Liver (tissue), 9 donors: ENCODE results near the gene SLC5A1. TPM values are rescaled to one million over a fixed set of nuclear protein-coding genes. Genes with fewer than 3 reads are reported as not detected.
A peak's percentile ranks its signal among the peaks of the same experiment; 100 is the strongest.

Experiments used
- DNase-seq: peaks from one replicate; pipeline ENCODE4 v3.0.0-alpha.2; 2017; ENCODE audit warnings: low spot score
- H3K27ac ChIP-seq, 2 donors: one replicate each; pipeline ENCODE4 v1.7.0; 2013; ENCODE audit warnings: inconsistent platforms in 2 of 2, low read length in 2 of 2, control low read depth in 1 of 2, low read depth in 1 of 2, mild to moderate bottlenecking in 1 of 2
- H3K27me3 ChIP-seq, 4 donors: one replicate each; pipeline versions ENCODE4 v1.6.1 to v1.7.0; 2013; ENCODE audit warnings: low read length in 3 of 4, inconsistent platforms in 1 of 4, mild to moderate bottlenecking in 1 of 4, moderate library complexity in 1 of 4; ENCODE audit not compliant: control insufficient read depth in 4 of 4, insufficient read depth in 4 of 4
- H3K36me3 ChIP-seq, 4 donors: one replicate each; pipeline versions ENCODE4 v1.6.1 to v1.7.0; 2013; ENCODE audit warnings: low read length in 3 of 4, mild to moderate bottlenecking in 3 of 4, low read depth in 1 of 4, moderate library complexity in 1 of 4; ENCODE audit not compliant: control insufficient read depth in 4 of 4, insufficient read depth in 3 of 4
- H3K4me1 ChIP-seq, 4 donors: one replicate each; pipeline versions ENCODE4 v1.6.1 to v1.7.0; 2013; ENCODE audit warnings: low read length in 3 of 4, mild to moderate bottlenecking in 3 of 4, moderate library complexity in 1 of 4; ENCODE audit not compliant: control insufficient read depth in 4 of 4, insufficient read depth in 4 of 4
- H3K4me3 ChIP-seq, 3 donors: one replicate each; pipeline versions ENCODE4 v1.6.1 to v1.7.0; 2013; ENCODE audit warnings: low read length in 3 of 3, control low read depth in 1 of 3, low read depth in 1 of 3, mild to moderate bottlenecking in 1 of 3
- H3K9ac ChIP-seq, 2 donors: one replicate each; pipeline ENCODE4 v1.7.0; 2013; ENCODE audit warnings: low read length in 2 of 2, mild to moderate bottlenecking in 2 of 2, moderate library complexity in 2 of 2, control low read depth in 1 of 2, low read depth in 1 of 2
- H3K9me3 ChIP-seq, 4 donors: one replicate each; pipeline versions ENCODE4 v1.6.1 to v1.7.0; 2013; ENCODE audit warnings: low read length in 3 of 4; ENCODE audit not compliant: control insufficient read depth in 4 of 4
- EGR1 ChIP-seq, 2 donors: IDR thresholded peaks; 2 replicates each; pipeline ENCODE4 v1.6.1; 2016 to 2018; ENCODE audit warnings: antibody characterized with exemption in 2 of 2, low read depth in 2 of 2
- FOXA1 ChIP-seq: IDR thresholded peaks from 2 replicates; pipeline ENCODE4 v1.6.1; 2016; ENCODE audit warnings: antibody characterized with exemption
- FOXA2 ChIP-seq: IDR thresholded peaks from 2 replicates; pipeline ENCODE4 v1.6.1; 2016; ENCODE audit warnings: antibody characterized with exemption
- GABPA ChIP-seq, 2 donors: IDR thresholded peaks in 1 of 2; conservative IDR thresholded peaks in 1 of 2; 2 replicates each; pipeline ENCODE4 v1.6.1; 2016; ENCODE audit warnings: antibody characterized with exemption in 2 of 2, mild to moderate bottlenecking in 1 of 2, moderate library complexity in 1 of 2
- HNF4A ChIP-seq, 2 donors: conservative IDR thresholded peaks; 2 replicates each; pipeline ENCODE4 v1.6.1; 2016; ENCODE audit warnings: antibody characterized with exemption in 2 of 2, mild to moderate bottlenecking in 2 of 2
- HNF4G ChIP-seq: IDR thresholded peaks from 2 replicates; pipeline ENCODE4 v1.6.1; 2016; ENCODE audit warnings: antibody characterized with exemption
- JUND ChIP-seq, 2 donors: IDR thresholded peaks; 2 replicates each; pipeline ENCODE4 v1.6.1; 2016; ENCODE audit warnings: antibody characterized with exemption in 2 of 2
- NR2F2 ChIP-seq: IDR thresholded peaks from 2 replicates; pipeline ENCODE4 v1.6.1; 2016; ENCODE audit warnings: antibody characterized with exemption
- RAD21 ChIP-seq, 2 donors: IDR thresholded peaks; 2 replicates each; pipeline ENCODE4 v1.6.1; 2016; ENCODE audit warnings: antibody characterized with exemption in 2 of 2, mild to moderate bottlenecking in 2 of 2
- RXRA ChIP-seq, 2 donors: IDR thresholded peaks; 2 replicates each; pipeline ENCODE4 v1.6.1; 2017 to 2018; ENCODE audit warnings: antibody characterized with exemption in 2 of 2, mild to moderate bottlenecking in 1 of 2
- SP1 ChIP-seq: IDR thresholded peaks from 2 replicates; pipeline ENCODE4 v1.6.1; 2018; ENCODE audit warnings: antibody characterized with exemption, mild to moderate bottlenecking
- YY1 ChIP-seq: IDR thresholded peaks from 2 replicates; pipeline ENCODE4 v1.6.1; 2016; ENCODE audit warnings: antibody characterized with exemption, mild to moderate bottlenecking
- WGBS: extraction: QIAGEN DNeasy Blood & Tissue Kit; methylation state at CpG from one replicate; pipeline ENCODE4 v1.1.7; 2013; 5-methylcytosine and 5-hydroxymethylcytosine counted together
- polyA plus RNA-seq, 2 donors: library from polyadenylated mRNA; stranded (reverse) in 1 of 2; unstranded in 1 of 2; fragments of 200-250 nt in 1 of 2; fragments of >200 nt in 1 of 2; fragmentation: Nextera tagmentation in 1 of 2; extraction: Ambion mirVana in 1 of 2; gene quantifications; one replicate each; pipeline versions ENCODE4 v1.2.1 to v1.2.3, GENCODE V29; 2013 to 2015
- total RNA-seq, 2 donors: library from RNA; depleted of rRNA; stranded (reverse); fragments of >200 nt; gene quantifications; one replicate each; pipeline ENCODE4 v1.2.3, GENCODE V29; 2014
- TF ChIP-seq, protein P1 (sequence below): IDR thresholded peaks from 2 replicates; pipeline ENCODE4 v1.6.1; 2016; ENCODE audit warnings: antibody characterized with exemption
- TF ChIP-seq, protein P2 (sequence below): IDR thresholded peaks from 2 replicates; pipeline ENCODE4 v1.6.1; 2016; ENCODE audit warnings: antibody characterized with exemption
- TF ChIP-seq, protein P3 (sequence below): fragments of 150-350 bp; IDR thresholded peaks from 2 replicates; pipeline ENCODE4 v1.5.1; 2017; ENCODE audit warnings: improper control_type of control experiment, low read depth, low read length; ENCODE audit not compliant: missing input control
- donor health status: healthy.
- donor health status: healthy.
- donor health status: healthy.
- donor health status: healthy.
- donor health status: healthy.

Gene SLC5A1
- total and polyA plus RNA-seq, 4 donors, result under 0.01 to 6.4 (median 2.5) TPM

DNA sequence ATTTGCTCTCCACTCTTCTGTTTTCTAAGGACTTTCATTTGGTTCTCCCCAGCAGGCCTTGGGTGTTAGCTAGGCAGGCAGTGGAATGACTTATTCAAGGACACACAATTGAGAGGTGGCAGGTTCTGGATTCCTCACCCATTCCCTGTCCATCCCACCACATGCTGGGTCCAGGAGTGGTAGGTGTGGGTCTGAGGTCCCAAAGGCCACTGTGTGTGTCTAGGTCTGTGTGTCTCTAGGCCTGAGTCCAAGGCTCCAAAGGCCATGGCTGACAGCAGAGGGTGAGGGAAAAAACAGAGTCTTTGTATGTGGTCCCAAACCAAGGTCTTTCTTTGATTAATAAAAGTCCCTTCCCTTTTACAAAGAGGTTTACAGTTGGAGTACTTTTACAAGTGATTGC, 40.8 kb downstream of the SLC5A1 start:
- no peaks in the 10 kb centered on the region for H3K27me3 ChIP-seq
- TF ChIP-seq, protein P1, sequence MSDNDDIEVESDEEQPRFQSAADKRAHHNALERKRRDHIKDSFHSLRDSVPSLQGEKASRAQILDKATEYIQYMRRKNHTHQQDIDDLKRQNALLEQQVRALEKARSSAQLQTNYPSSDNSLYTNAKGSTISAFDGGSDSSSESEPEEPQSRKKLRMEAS, result no peak
- TF ChIP-seq EGR1 (IDR thresholded peaks at IDR 0.05; ENCODE audit: low read depth in 2 of 2) (no peak), HNF4G (no peak), HNF4A (conservative IDR thresholded peaks at IDR 0.05) (peak; percentile 76 to 79), RXRA (IDR thresholded peaks at IDR 0.05) (peak in 1 of 2 donors; percentile 26), FOXA1 (no peak)
- no peak for DNase-seq
- H3K4me3 ChIP-seq, result no peak overlapping the region
- no peaks in the 10 kb centered on the region for H3K9me3 ChIP-seq
- H3K9ac ChIP-seq, result no peak overlapping the region
- no peak overlapping the region for H3K27ac ChIP-seq
- no peaks in the 10 kb centered on the region for H3K36me3 ChIP-seq
- H3K4me1 ChIP-seq, result peaks cover 0 to 24% (median 15%) of the 10 kb centered on the region in 4 donors

DNA sequence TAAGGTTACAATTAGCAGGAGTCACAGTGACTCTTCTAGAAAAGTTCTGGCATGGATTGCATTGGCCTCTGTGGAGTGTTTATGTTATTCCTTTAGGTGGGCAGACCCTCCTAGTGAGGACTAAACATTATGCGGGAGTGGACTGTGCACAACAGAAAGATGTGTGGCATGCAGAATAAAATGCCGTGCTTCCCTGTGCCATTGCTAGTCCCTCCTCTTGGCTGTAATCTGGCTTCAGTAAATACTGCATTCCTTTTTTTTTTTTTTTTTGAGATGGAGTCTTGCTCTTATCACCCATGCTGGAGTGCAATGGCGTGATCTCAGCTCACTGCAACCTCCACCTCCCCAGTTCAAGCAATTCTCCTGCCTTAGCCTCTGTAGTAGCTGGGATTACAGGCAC, 45.0 kb downstream of the SLC5A1 start:
- WGBS, result 54% methylated on average over 3 of the region's 3 CpGs
- Histone ChIP-seq H3K27me3 (no peaks in the 10 kb centered on the region), H3K9me3 (no peaks in the 10 kb centered on the region), H3K27ac (no peak overlapping the region), H3K4me3 (no peak overlapping the region), H3K9ac (no peak overlapping the region), H3K36me3 (no peaks in the 10 kb centered on the region), H3K4me1 (peaks cover 0 to 7% (median 2%) of the 10 kb centered on the region in 4 donors)
- no peak for DNase-seq
- TF ChIP-seq, protein P2, sequence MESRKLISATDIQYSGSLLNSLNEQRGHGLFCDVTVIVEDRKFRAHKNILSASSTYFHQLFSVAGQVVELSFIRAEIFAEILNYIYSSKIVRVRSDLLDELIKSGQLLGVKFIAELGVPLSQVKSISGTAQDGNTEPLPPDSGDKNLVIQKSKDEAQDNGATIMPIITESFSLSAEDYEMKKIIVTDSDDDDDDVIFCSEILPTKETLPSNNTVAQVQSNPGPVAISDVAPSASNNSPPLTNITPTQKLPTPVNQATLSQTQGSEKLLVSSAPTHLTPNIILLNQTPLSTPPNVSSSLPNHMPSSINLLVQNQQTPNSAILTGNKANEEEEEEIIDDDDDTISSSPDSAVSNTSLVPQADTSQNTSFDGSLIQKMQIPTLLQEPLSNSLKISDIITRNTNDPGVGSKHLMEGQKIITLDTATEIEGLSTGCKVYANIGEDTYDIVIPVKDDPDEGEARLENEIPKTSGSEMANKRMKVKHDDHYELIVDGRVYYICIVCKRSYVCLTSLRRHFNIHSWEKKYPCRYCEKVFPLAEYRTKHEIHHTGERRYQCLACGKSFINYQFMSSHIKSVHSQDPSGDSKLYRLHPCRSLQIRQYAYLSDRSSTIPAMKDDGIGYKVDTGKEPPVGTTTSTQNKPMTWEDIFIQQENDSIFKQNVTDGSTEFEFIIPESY, result no peak
- TF ChIP-seq YY1 (no peak), HNF4G (no peak), FOXA2 (no peak), FOXA1 (no peak), RAD21 (IDR thresholded peaks at IDR 0.05) (no peak), SP1 (no peak), GABPA (IDR thresholded peaks at IDR 0.05 in 1 of 2, conservative IDR thresholded peaks at IDR 0.05 in 1 of 2) (no peak), HNF4A (conservative IDR thresholded peaks at IDR 0.05) (no peak), EGR1 (IDR thresholded peaks at IDR 0.05; ENCODE audit: low read depth in 2 of 2) (no peak), JUND (IDR thresholded peaks at IDR 0.05) (no peak), NR2F2 (no peak)
- TF ChIP-seq, protein P1, result no peak
- TF ChIP-seq, protein P3, sequence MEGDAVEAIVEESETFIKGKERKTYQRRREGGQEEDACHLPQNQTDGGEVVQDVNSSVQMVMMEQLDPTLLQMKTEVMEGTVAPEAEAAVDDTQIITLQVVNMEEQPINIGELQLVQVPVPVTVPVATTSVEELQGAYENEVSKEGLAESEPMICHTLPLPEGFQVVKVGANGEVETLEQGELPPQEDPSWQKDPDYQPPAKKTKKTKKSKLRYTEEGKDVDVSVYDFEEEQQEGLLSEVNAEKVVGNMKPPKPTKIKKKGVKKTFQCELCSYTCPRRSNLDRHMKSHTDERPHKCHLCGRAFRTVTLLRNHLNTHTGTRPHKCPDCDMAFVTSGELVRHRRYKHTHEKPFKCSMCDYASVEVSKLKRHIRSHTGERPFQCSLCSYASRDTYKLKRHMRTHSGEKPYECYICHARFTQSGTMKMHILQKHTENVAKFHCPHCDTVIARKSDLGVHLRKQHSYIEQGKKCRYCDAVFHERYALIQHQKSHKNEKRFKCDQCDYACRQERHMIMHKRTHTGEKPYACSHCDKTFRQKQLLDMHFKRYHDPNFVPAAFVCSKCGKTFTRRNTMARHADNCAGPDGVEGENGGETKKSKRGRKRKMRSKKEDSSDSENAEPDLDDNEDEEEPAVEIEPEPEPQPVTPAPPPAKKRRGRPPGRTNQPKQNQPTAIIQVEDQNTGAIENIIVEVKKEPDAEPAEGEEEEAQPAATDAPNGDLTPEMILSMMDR, result no peak

DNA sequence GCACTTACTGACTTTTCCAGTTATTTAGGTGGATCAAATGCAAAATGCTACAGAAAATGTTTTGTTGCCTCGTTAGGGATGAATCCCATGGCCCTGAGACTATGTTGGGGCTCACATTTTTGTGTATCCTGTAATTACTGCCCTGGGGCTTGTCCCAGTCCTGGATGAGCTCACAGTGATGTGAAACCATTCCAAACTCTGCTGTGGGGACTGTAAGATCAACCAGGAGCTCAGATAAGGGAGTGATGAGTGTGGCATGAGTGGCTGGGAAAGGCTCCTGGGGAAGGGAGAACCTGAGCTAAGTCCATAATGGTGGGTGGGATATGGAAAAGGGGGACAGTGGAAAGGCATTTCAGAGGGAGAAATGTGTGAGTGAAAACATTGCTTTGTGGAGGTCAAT, 54.0 kb downstream of the SLC5A1 start:
- no peak overlapping the region for H3K9ac ChIP-seq
- no peak for DNase-seq
- H3K27ac ChIP-seq, result no peak overlapping the region
- H3K27me3 ChIP-seq, result no peaks in the 10 kb centered on the region
- no peaks in the 10 kb centered on the region for H3K9me3 ChIP-seq
- H3K4me1 ChIP-seq, result no peaks in the 10 kb centered on the region
- no peak overlapping the region for H3K4me3 ChIP-seq
- 42% methylated on average over 1 of the region's 1 CpG for WGBS
- no peaks in the 10 kb centered on the region for H3K36me3 ChIP-seq
- TF ChIP-seq, protein P2, result no peak
- TF ChIP-seq HNF4G (no peak), RAD21 (IDR thresholded peaks at IDR 0.05) (no peak), YY1 (no peak), GABPA (IDR thresholded peaks at IDR 0.05 in 1 of 2, conservative IDR thresholded peaks at IDR 0.05 in 1 of 2) (no peak)
- TF ChIP-seq, protein P3, result no peak
